Esophagus muscularis mucosa (tissue), 4 donors: Measurements from ENCODE around the gene CD79A.

Experiments
- EP300 ChIP-seq: sonication (generic); formaldehyde crosslinking; IDR thresholded peaks from one replicate; pipeline ENCODE4 v1.6.1; 2017; ENCODE audit warnings: antibody characterized with exemption
- POLR2A ChIP-seq: fragments of 450-650 bp; IDR thresholded peaks from one replicate; pipeline ENCODE4 v1.6.1; 2017; ENCODE audit warnings: antibody characterized with exemption, moderate library complexity, mild to moderate bottlenecking, low read depth
- POLR2AphosphoS5 ChIP-seq, 2 donors: sonication (generic); formaldehyde crosslinking; IDR thresholded peaks; one replicate each; pipeline ENCODE4 v1.6.1; 2017; ENCODE audit warnings: antibody characterized with exemption in 2 of 2
- TF ChIP-seq, protein P1 (sequence below), 3 experiments: fragments of 200-600 bp in 2 of 3; fragments of 450-650 bp in 1 of 3; sonication (generic) in 2 of 3; IDR thresholded peaks; one replicate each; pipeline ENCODE4 v1.5.1; 2017 to 2019; ENCODE audit warnings: antibody characterized with exemption in 3 of 3, mild to moderate bottlenecking in 2 of 3, moderate library complexity in 1 of 3

DNA sequence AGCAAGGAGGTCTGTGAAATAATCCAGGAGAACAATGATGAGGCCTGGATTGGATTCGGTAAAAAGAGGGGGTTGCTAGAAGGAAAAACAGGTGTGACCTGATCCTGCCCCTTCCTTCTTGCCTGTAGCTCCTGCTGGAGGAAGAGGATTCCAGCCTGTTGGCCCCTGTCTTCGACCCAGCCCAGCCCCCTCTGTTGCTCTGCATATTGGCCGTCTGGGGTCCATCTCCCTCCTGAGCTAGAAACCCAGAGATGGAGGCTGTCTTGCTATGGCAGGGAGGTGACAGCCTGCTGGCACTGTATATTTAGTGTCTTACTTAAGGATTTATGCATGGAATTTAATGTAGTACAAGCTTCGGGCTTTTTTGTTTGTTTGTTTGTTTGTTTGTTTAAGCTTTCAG is 25.6 kb upstream of the CD79A start:
- TF ChIP-seq, protein P1, sequence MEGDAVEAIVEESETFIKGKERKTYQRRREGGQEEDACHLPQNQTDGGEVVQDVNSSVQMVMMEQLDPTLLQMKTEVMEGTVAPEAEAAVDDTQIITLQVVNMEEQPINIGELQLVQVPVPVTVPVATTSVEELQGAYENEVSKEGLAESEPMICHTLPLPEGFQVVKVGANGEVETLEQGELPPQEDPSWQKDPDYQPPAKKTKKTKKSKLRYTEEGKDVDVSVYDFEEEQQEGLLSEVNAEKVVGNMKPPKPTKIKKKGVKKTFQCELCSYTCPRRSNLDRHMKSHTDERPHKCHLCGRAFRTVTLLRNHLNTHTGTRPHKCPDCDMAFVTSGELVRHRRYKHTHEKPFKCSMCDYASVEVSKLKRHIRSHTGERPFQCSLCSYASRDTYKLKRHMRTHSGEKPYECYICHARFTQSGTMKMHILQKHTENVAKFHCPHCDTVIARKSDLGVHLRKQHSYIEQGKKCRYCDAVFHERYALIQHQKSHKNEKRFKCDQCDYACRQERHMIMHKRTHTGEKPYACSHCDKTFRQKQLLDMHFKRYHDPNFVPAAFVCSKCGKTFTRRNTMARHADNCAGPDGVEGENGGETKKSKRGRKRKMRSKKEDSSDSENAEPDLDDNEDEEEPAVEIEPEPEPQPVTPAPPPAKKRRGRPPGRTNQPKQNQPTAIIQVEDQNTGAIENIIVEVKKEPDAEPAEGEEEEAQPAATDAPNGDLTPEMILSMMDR (IDR thresholded peaks at IDR 0.05): no peak
- TF ChIP-seq POLR2A (no peak), POLR2AphosphoS5 (IDR thresholded peaks at IDR 0.05) (no peak), EP300 (no peak)
